Right renal pelvis (tissue), 4 donors: ENCODE measurements around the gene FAM89B. TPM values are rescaled to one million over a fixed set of nuclear protein-coding genes. Genes with fewer than 3 reads are reported as not detected.
A peak's percentile ranks its signal among the peaks of the same experiment; 100 is the strongest.
"Not testable (repeated sequence)": the region's sequence is repeated elsewhere in the genome, so short reads cannot be mapped to it uniquely, and the experiment has no call there.

Experiments
- DNase-seq, 4 donors: peaks; one replicate each; pipeline ENCODE4 v3.0.0-alpha.2; 2013; ENCODE audit warnings: low read depth in 4 of 4, low spot score in 3 of 4, missing footprints in 1 of 4
- polyA plus RNA-seq, 4 donors: library from polyadenylated mRNA; unstranded; fragments of 120-200 nt; gene quantifications; one replicate each; pipeline ENCODE4 v1.2.1, GENCODE V29; 2013; ENCODE audit not compliant: insufficient read length in 4 of 4

The FAM89B gene
- polyA plus RNA-seq, 4 donors: 20.6 to 31.9 (median 25.2) TPM

DNA sequence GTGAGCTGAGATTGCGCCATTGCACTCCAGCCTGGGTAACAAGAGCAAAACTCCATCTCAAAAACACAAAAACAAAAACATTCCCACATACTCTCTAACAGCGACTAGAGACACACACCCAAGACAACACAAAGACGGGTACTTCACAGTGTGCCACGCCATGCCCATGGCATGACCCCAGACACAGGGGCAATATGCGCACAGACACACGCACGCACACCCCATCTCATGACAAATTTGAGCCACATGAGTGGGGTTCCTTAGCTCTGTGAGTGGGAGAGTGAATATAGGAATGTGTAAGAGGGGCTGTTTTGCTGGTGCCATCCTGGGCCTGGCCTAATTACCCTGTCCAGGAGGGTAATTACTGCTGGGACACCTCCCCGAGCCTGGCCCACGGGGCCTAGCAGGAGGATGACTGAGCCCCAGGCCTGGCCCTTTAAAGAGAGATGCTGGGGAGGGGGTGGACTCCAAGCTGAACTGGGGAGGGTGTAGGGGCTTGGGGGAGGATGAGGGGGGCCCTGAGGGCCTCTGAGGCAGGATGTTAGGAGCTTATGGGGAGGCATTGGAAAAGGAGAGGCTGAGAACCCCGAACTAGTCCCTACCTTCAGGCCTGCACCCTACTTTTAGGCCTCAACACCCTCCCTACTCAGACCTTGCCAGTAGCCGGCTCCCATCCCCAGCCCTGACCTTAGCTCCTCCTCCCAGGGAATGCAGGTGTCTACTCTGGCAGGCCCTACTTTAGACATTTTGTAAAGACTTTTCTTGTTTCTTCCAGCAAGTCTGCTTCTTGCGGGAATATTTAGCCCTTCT lies 15.7 kb upstream of the FAM89B start:
- DNase-seq: no peak

DNA sequence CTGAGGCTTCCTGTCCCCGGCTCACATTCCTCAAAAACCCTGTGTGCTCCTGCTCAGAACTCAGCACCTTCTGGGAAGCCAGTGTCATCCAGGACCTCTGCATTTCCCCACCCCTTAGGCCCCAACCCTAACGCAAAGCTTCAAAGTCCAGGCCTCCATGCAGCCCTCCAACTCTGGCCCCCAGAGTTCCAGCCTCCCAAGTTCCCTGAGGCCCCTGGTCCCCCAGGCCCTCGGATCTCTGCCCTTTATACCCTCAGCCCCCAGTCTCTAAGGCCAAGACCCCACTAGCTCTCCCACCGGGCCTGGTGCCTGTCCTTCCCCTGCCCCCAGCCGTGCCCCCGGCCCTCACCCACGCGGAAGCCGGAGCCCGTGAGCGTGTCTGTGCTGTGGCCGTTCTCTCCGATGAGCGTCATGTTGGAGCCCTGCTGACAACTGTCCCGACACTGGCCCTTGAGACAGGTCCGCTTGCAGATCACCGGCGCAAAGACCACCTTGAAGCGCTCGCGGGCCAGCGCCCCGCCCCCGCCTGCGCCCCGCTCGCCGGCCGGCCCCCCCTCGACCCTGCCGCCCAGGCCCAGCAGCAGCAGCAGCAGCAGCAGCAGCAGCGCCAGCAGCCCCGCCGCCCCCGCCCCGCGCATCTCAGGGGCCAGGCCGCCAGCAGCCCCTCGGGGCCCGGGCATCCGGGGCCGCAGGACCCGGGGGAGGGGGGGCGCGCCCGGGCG lies 14.9 kb upstream of the FAM89B start:
- no peak for DNase-seq

DNA sequence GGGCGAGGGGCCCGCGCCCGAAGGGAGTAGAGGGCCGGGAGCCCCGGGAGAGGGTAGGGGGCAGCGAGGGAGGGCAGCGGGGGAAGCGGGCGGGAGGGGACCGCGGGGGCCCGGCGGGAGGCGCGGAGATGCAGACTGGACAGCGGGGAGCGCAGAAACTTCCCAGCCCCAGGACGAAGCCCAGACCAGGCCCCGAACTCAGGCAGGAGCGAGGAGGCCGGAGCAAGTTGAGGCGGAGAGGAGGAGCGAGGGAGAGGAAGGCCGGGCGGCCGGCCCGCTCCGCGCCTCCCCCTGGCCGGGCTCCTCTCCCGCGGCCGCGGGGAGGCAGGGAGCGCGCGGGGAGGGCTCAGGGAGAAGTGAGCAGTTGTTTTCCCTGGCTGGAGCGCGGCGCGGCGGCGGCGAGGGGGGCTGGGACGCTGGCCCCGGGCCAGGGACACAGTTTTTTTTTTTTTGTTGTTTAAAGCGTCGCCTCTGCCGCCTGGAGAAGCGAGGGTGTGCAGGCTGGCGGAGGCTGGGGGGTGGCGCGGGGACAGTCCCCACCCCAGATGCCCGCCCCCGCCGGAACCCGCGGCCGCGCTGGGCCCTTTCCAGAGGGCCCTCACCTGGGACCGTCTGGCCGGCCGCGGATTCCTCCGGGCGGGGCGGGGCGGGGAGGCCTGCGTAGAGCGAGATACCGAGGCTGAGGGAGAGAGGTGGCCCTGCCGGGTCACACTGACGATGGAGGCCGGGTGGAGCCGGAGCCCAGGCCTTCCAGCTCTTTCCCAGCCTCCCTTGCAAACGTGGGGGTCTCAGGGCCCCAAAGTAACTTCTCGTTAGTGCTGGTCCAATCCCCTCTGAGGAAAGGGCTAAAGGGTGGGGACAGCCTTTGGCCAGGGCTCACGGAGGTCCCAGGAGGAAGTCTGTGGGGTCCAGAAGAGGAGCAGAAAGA lies 14.1 kb upstream of the FAM89B start, which contains the start of gene LTBP3:
TSS of gene LTBP3 (minus strand) at position 358 of the 928 bp plus-strand sequence. CDS start 400 bp downstream, outside the sequence.
- DNase-seq: no peak

DNA sequence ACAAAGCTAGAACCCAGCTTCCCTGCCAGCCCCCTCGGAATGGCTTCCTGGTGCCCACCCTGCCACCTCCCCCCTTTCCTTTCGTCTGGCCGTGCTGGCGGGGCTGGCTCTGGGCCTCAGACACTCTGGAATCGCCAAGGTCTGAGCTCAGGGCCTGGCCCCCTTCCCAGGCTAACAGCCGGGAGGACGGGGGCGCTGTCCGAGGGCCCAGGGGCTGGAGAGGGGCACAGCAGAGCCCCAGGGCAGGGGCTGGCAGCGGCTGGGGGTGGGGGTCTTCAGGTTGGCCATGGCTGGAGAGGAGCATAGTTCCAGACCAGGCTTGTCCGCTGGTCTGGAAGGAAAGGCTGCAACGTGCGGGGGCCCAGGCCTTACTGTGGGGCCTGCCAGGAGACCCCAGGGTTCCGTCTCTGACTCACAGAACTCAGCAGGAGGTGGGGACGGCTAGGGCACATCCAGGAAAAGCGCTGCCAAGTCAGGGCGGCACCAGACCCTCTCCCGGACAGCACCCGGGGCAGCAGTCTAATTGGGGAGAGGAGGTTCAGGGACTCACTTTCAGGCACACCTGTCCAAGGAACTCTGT lies 13.3 kb upstream of the FAM89B start:
- no peak for DNase-seq

DNA sequence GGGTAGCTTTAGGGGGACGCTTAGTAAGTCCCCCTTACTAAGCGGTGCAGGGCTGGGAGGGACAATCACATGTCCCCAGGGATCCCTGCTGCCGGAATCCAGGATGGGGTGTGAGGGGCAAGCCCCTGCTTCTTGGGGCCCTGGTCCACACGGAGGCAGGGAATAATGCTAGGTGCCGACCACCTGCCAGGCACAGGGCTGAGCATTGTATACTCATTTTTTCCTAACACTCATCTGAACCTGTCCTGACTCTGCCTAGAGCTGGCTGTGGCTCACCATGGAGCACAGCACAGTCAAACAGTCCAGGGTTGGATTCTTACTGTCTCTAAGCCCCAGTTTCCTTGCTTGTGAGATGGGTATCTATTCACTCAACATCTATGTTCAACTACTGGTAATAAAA lies 12.8 kb upstream of the FAM89B start:
- DNase-seq: no peak

DNA sequence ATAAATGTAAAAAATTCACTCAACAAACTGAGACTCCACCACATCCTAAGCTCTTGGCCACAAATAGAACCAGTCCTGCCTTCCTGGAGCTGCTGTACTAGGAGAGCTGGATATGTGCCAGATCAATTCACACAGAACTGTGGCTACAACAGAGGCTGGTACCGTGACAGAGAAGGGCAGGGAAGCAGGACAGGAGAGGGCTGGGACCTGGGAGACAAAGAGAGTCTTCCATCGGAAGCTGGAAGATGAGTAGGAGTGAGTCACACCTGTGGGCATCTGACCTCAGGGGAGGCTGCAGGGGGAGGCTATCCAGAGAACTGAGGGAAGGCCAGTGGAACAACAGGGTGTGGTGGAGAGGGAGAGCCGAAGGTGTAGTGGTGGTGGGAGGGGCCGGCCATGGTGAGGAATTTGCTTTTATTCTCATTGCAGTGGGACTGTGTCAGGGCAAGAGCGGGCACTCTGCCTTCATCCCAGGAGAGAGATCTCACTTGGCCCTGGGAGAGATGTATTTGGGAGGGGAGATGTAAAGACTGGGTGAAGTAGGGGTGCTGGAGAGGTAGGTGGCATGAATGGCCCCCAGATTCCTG lies 12.3 kb upstream of the FAM89B start:
- no peak for DNase-seq

DNA sequence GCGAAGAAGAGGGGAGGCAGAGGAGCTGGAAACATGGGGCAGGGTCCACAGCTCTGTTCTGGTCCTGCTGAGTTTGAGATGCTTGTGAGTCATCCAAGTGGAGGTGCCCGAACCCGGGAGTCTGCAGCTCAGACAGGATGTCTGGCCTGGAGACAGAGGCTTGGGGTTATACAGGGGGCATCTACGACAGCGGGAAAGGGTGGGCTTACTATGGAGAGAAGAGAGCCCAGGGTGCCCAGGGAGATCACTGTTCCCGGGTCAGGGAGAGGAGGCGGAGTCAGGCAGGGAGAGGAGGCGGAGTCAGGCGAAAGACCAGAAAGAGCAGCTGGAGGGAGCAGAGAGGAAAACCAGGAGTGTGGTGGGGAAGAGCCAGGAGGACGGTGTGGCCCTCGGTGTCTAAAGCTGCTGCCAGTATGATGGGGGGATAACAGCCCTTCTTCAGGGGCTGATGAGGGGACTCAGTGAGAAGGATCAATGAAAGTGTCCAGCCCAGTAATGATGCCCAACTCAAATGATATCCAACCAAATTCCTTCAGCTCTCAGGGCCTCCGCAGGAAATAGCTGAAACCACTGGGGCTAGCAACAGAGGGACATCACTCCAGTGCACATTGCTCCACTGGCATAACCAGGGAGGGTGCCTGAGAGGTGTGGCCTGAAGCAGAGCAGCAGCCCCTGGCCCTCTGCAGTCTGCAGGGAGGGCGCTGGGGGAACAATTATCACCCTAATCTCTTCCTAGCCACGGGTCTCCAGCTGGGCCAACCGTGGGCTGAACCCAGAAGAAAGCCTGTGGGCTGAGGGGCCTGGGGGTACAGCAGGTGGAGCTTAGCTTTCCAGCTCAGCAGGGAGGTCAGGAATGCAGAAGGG lies 11.6 kb upstream of the FAM89B start:
- no peak for DNase-seq

DNA sequence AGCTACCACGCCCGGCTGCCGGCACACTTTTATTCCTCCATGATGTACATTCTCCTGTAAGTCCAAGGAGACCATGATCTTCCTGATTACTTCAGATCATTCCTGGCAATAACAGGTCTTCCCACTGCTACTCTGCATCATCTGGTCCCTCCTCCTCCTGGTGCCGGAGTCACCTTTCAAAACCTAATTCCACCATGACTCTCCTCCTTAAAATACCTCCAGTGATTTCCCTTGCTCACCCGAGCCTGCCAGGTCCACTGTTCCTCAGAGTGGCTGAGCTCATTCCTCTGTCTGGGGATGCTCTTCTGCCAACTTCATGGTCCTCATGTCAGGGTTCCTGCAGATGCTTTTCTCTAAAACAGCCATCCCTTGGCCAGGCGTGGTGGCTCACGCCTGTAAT lies 10.3 kb upstream of the FAM89B start:
- DNase-seq: no peak

DNA sequence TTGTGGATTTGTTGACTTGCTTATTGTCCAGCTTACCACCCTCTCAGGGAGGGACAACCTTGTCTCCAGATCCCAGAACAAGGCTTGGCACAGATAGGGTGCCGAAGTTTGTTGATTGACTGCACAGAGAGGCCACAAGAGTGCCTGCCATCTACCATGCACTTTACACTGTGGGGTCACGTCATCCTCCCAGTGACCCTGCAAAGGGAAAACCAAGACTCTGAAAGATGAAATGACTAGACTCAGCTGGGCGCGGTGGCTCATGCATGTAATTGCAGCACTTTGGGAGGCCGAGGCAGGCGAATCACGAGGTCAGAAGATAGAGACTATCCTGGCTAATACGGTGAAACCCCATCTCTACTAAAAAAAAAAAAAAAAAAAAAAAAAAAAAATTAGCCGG lies 9.6 kb upstream of the FAM89B start:
- DNase-seq: no peak

DNA sequence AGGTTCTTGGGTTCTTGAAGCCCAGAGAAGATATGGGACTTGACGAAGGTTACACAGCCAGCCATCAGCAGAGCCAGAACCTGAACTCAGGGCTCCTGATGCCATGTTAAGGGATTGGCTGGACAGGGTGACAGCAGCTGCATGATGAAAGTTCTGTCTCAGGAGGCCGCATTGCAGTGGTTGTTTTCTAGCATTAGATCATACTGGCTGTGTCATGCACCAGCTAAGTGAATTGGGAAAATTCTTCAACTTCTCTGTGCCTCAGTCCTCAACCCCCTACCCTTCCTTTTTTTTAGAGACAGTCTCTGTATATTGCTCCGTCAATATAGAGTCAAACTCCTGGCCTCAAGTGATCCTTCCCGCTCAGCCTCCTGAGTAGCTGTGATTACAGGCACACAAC lies 8.7 kb upstream of the FAM89B start:
- no peak for DNase-seq

DNA sequence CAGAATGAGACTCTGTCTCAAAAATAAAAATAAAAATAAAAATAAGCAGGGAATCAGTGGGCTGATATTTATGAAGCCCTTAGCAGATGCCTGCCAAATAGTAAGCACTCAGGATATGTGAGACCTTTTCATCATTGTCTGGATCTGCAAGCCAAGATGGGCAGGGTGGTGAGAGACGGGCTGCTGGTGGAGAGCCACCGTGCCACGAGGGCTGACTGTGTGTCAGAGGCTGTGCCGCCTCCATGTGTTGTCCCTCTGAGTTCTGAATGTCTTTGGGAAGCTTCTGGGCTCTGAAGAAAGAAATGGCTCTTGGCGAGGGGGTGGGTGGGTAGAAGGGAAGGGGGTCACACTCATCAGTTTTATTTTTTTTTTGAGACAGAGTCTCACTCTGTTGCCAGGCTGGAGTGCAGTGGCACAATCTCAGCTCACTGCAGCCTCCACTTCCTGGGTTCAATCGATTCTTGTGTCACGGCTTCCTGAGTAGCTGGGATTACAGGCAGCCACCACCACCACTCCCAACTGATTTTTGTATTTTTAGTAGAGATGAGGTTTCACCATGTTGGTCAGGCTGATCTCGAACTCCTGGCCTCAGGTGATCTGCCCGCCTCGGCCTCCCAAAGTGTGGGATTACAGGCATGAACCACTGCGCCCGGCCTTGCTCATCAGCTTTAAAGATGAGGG lies 7.3 kb upstream of the FAM89B start:
- not testable (repeated sequence) for DNase-seq

DNA sequence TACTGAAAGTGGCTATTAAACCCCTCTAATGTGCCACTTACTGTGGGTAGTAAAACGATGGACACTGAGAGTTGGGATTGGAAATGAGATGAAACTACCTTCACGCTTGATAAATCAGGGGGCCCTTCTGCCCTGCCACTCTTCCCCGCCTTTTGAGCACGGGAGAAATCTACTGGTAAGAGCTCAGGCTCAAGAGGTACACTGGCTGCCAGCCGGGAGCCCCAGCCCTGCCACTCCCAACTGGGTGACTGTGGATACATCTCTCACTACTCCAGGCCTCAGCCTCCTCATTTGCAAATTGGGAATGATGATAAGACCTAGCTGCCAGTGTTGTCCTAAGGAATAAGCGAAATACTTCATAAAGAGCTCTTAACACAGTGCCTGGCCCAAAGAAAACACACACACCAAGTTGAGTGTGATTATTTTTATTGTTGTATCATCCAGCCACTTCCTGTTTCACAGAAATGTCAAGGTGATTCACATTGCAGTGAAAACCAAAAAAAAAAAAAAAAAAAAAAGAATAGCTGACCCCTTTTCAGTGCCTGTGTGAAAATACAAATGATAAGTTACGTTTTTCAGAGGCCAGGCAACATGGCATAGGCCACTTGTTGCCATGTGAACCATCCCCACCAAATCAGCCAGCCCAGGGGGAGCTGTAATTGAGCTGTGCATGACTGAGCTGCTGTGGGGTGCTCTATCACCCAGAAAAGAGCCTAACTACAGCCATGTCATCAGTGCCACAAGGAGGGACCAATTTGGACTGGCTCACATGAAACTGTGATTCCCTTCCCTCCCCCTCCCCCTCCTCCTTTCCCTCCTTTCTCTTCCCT lies 6.5 kb upstream of the FAM89B start:
- no peak for DNase-seq

DNA sequence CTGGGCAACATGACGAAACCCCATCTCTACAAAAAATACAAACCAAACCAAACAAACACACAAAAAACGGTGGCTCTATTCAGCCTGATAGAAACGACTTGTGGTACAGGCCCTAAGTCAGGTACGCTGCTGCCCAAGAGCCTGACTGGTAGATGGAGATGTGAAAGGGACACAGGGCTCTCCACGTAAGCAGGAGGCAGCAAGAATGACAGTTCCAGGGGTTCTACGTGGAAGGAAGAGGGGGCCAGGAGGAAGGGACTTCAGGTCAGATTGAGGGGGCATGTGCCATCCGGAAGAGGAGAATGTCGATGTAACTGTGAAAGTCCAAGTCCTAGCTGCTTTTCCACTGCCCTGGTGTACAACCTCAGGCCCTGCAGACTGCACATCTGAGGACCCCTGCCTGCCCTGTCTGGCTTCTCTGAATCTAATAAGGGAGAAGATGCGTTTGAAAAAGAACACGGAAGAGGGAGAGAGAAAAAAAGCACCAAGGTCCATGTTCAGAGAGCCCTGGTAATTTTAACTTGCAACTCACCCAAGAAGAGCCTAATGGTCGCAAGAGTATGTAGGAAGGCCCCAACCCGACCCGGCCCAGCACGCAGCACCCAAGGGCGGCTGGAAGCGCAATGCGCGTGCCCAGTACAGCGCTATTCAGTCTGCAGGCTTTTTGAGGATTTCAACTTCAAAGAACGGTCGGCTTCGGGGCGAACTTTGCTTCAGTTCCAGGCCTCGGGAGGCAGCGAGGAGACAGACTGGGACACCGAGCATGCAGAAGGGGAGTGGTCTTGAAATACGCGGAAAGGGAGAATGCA lies 3.0 kb upstream of the FAM89B start:
- DNase-seq: no peak

DNA sequence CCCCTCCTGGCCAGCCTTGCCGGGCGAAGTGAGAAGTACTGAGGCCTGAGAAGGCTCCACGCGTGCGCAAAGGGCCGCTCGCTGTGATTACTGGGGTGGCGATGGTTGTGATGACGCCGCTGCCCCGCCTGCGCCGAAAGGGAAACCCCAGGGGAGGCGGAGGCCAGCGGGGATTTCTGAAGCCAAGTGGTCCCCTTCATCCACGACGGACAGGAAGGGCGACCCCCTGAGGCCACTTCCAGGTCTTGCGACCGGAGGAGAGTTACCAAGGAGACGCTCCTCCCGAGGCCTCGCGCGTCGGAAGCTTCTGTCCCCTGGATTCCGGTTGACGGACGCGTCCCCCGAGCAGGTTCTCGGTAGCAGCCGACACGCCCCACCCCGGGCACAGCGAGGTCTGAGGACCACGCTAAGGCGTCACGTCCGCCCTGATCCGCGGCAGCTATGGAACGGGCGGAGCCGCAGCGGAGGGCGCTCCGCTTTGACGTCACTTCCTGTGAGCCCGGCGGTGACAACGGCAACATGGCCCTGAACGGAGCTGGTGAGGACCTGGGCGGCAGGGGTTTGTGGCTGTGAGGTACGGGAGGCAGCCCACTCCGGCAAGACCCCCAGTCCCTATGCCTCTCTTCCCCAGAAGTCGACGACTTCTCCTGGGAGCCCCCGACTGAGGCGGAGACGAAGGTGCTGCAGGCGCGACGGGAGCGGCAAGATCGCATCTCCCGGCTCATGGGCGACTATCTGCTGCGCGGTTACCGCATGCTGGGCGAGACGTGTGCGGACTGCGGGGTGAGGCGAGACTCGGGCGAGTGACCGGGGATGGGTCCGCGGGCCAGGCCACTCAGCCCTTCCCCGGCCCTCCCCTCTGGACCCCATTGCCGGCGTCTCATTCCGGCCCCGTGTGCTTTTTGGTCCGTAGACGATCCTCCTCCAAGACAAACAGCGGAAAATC lies 2.1 kb upstream of the FAM89B start, which contains the start of gene ZNRD2:
TSS of gene ZNRD2 (plus strand) at position 505 of the 946 bp plus-strand sequence. CDS start at position 520, 15 bp downstream.
- peak; percentile 93 to 98 (median 94) for DNase-seq

DNA sequence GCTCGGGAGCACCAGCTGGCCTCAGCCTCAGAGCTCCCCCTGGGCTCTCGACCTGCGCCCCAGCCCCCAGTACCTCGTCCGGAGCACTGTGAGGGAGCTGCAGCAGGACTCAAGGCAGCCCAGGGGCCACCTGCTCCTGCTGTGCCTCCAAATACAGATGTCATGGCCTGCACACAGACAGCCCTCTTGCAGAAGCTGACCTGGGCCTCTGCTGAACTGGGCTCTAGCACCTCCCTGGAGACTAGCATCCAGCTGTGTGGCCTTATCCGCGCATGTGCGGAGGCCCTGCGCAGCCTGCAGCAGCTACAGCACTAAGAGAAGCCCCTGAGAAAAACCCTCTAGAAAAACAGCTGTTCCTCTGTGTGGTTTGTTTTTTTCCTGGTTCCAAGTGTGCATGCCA lies 918 bp upstream of the FAM89B start:
- no peak for DNase-seq

DNA sequence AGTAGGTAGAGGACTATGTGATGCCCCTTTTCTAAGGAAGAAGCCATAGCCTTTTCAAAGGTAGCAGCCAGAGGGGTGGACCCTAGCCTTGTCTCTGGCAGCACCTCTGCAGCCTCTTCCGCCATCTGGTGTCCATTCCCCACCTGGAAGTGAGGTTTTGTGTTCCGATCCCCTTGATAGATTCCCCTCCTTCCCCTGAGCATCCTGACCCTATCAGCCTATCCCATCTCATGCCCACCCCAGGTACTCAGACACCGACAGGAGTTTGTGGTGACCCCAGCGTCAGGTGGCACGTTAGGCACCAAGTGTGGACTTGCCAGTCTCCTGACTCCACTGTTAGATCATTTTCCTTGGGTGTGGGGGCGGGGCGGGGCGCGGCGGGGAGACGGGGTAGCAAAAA lies 398 bp upstream of the FAM89B start:
- DNase-seq: no peak
